K562 (cell line): Measurements from ENCODE around the gene UBXN10. TPM values are rescaled to one million over a fixed set of nuclear protein-coding genes. Genes with fewer than 3 reads are reported as not detected.

Experiments
- ARNT ChIP-seq, 2 experiments: fragments of 450-650 bp; IDR thresholded peaks; 2 replicates each; pipeline ENCODE4 v1.6.1; 2016; ENCODE audit warnings: mild to moderate bottlenecking in 1 of 2
- CEBPB ChIP-seq: fragments of 450-650 bp; IDR thresholded peaks from 2 replicates; pipeline ENCODE4 v1.6.1; 2016; ENCODE audit warnings: missing genetic modification characterization, missing compliant biosample characterization
- DPF2 ChIP-seq: fragments of 450-650 bp; IDR thresholded peaks from 2 replicates; pipeline ENCODE4 v1.6.1; 2016
- ELK3 ChIP-seq: fragments of 450-650 bp; formaldehyde crosslinking; IDR thresholded peaks from 2 replicates; pipeline ENCODE4 v1.4.0; 2020; ENCODE audit warnings: mild to moderate bottlenecking
- ETV5 ChIP-seq: sonication (generic); formaldehyde crosslinking; IDR thresholded peaks from 2 replicates; pipeline ENCODE4 v1.4.0; 2020; ENCODE audit warnings: low read depth, mild to moderate bottlenecking, missing genetic modification reagents
- GATAD2A ChIP-seq: fragments of 450-650 bp; IDR thresholded peaks from 2 replicates; pipeline ENCODE4 v1.6.1; 2017
- GTF2E2 ChIP-seq: fragments of 200-800 bp; sonication (Bioruptor generic); IDR thresholded peaks from 2 replicates; pipeline ENCODE4 v1.6.1; 2016; ENCODE audit warnings: missing genetic modification characterization, missing compliant biosample characterization
- HLTF ChIP-seq: fragments of 450-650 bp; IDR thresholded peaks from 2 replicates; pipeline ENCODE4 v1.6.1; 2016
- IRF2 ChIP-seq: sonication (generic); formaldehyde crosslinking; IDR thresholded peaks from 2 replicates; pipeline ENCODE4 v1.8.1; 2022; ENCODE audit warnings: mild to moderate bottlenecking, missing genetic modification reagents
- KDM1A ChIP-seq, 2 experiments: fragments of 450-650 bp; IDR thresholded peaks; 2 replicates each; pipeline ENCODE4 v1.6.1; 2016; ENCODE audit warnings: mild to moderate bottlenecking in 2 of 2
- NCOA6 ChIP-seq: fragments of 450-650 bp; IDR thresholded peaks from 2 replicates; pipeline ENCODE4 v1.6.1; 2017; ENCODE audit warnings: mild to moderate bottlenecking
- NFIC ChIP-seq: fragments of 450-650 bp; IDR thresholded peaks from 2 replicates; pipeline ENCODE4 v1.6.1; 2017; ENCODE audit warnings: mild to moderate bottlenecking, inconsistent platforms
- PHB ChIP-seq: fragments of 250-450 bp; sonication (Bioruptor Pico); IDR thresholded peaks from 2 replicates; pipeline ENCODE4 v1.5.0; 2021
- PHF21A ChIP-seq: fragments of 450-650 bp; IDR thresholded peaks from 2 replicates; pipeline ENCODE4 v1.6.1; 2017; ENCODE audit warnings: low read depth, borderline replicate concordance
- PRPF4 ChIP-seq: fragments of 200-400 bp; formaldehyde crosslinking; IDR thresholded peaks from one replicate; pipeline ENCODE4 v1.6.1; 2017; ENCODE audit warnings: low read length, low read depth, mild to moderate bottlenecking; ENCODE audit not compliant: insufficient read depth, poor library complexity, severe bottlenecking
- RAD51 ChIP-seq: fragments of 450-650 bp; IDR thresholded peaks from 2 replicates; pipeline ENCODE4 v1.7.1; 2016; ENCODE audit warnings: low read depth, mild to moderate bottlenecking, borderline replicate concordance
- RBM39 ChIP-seq: fragments of 200-400 bp; formaldehyde crosslinking; optimal IDR thresholded peaks from 2 replicates; pipeline ENCODE3; 2018; ENCODE audit warnings: low read depth, low read length
- RHOXF2B ChIP-seq: fragments of 250-450 bp; sonication (Bioruptor Pico); conservative IDR thresholded peaks from 2 replicates; pipeline ENCODE4 v1.5.1; 2021
- SAFB2 ChIP-seq: fragments of 200-400 bp; formaldehyde crosslinking; IDR thresholded peaks from 2 replicates; pipeline ENCODE4 v1.6.1; 2018; ENCODE audit warnings: borderline replicate concordance, low read length, low read depth, moderate library complexity; ENCODE audit not compliant: severe bottlenecking
- ZBTB12 ChIP-seq: fragments of 250-450 bp; sonication (Bioruptor Pico); IDR thresholded peaks from 2 replicates; pipeline ENCODE4 v1.4.0; 2020
- ZFP91 ChIP-seq: sonication (generic); formaldehyde crosslinking; IDR thresholded peaks from 2 replicates; pipeline ENCODE4 v1.8.0; 2022; ENCODE audit warnings: mild to moderate bottlenecking, missing genetic modification reagents
- ZNF41 ChIP-seq: fragments of 250-450 bp; sonication (Bioruptor Pico); conservative IDR thresholded peaks from 2 replicates; pipeline ENCODE4 v1.4.0; 2020; ENCODE audit warnings: mild to moderate bottlenecking
- polyA plus RNA-seq, 8 experiments: library from polyadenylated mRNA; depleted of rRNA in 4 of 8; stranded (reverse) in 5 of 8; unstranded in 3 of 8; fragments of >200 nt; fragmentation: Nextera tagmentation in 2 of 8; fragmentation: Illumina TruSeq in 1 of 8; extraction: Ambion mirVana in 2 of 8; extraction: Trizol in 1 of 8; gene quantifications; 2 replicates each; pipeline versions ENCODE4 v1.2.1 to v1.2.3, GENCODE V29; 2011 to 2014; ENCODE audit warnings: inconsistent platforms in 1 of 8, missing spikeins in 1 of 8
- total RNA-seq, 7 experiments: library from RNA; depleted of rRNA in 6 of 7; stranded (reverse); fragments of >200 nt in 6 of 7; fragmentation: Illumina TruSeq in 2 of 7; extraction: Trizol in 2 of 7; gene quantifications; 2 replicates each; pipeline versions ENCODE4 v1.2.1 to v1.2.3, GENCODE V29; 2011 to 2021; ENCODE audit warnings: low replicate concordance in 1 of 7

UBXN10 gene
- total and polyA plus RNA-seq, 9 of the 15 experiments (the other 6 are each of a cell fraction or from before 2014, with no cell fraction given), result 10.7 to 17.7 (median 13.6) TPM

GRCh38 chr1:20198918-20199317, 13.0 kb downstream of the UBXN10 start (continued):
- peak; percentile 14; the same call in 1 of the 2 replicates for TF ChIP-seq ZBTB12 (CRISPR knock-in tag)
- peak; percentile 84 to 87 for TF ChIP-seq KDM1A (IDR thresholded peaks at IDR 0.05)
- TF ChIP-seq GTF2E2 (tag), result no peak
- TF ChIP-seq IRF2 (CRISPR knock-in tag), result no peak
- TF ChIP-seq ZFP91, result no peak
- TF ChIP-seq ETV5 (CRISPR knock-in tag), result no peak
- TF ChIP-seq RAD51, result no peak
- no peak for TF ChIP-seq PRPF4
- TF ChIP-seq NFIC, result peak; percentile 91
- TF ChIP-seq ZNF41 (CRISPR knock-in tag), result no peak
- TF ChIP-seq ELK3 (CRISPR knock-in tag), result no peak
- no peak for TF ChIP-seq PHF21A
- TF ChIP-seq RBM39, result no peak
- no peak for TF ChIP-seq GATAD2A
- no peak for TF ChIP-seq SAFB2
- no peak for TF ChIP-seq CEBPB (tag)
- no peak for TF ChIP-seq RHOXF2B (CRISPR knock-in tag)
- no peak for TF ChIP-seq PHB
- no peak for TF ChIP-seq HLTF
- TF ChIP-seq ARNT (IDR thresholded peaks at IDR 0.05), result peak; percentile 63 to 77; a peak in 2 of 4 replicates
- TF ChIP-seq DPF2, result peak; percentile 89
- no peak for TF ChIP-seq NCOA6
